ENCODE measurements around the gene WWOX.

- TF ChIP-seq CTCF (optimal IDR thresholded peaks at IDR 0.05 in 1 of 3, IDR thresholded peaks at IDR 0.05 in 1 of 3, conservative IDR thresholded peaks at IDR 0.05 in 1 of 3; ENCODE audit: extremely low read depth in 1 of 3, insufficient read depth in 2 of 3, low read length in 3 of 3) (no peak), EZH2 (IDR thresholded peaks at IDR 0.05; ENCODE audit: low read length) (no peak)
Measured at GRCh38 chr16:78762222-78762621, 662.8 kb downstream of the WWOX start.

Measured in keratinocyte (primary cell).